ENCODE results near the gene PDF.

PDF gene

DNA sequence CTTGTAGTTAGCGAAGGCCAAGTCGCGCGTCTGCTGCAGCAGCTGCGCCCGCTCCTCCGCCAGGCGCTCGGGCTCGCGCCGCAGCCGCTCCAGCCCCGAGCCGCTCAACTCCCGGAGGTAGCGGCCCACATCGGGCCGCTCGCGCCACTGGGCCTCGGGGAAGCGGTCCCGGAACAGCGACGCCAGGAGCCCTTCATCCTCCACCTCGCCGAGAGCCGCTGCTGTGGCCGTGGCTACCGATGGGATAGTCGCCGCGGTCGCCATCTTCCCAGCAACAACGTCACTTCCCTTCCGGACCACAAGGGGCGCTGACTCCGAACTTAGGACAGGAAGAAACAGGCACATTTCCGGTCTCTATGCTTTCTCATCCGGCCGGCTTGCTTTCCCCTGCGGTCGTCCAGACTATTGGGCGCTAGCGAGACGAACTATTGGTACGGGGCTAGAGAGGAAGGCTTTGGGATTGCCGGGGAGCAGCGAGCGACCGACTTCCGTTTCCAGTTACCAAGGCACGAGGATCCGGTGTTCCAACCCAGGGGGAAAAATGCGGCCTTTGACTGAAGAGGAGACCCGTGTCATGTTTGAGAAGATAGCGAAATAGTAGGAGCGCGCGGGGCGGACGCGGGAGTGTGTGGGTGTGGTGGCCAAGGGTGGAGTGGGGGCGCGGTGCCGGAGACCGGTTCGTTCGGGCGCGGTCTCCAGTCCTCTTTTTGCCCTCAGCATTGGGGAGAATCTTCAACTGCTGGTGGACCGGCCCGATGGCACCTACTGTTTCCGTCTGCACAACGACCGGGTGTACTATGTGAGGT lies 9.1 kb upstream of the PDF start, which contains the start of the genes COG8 and NIP7:
Gene COG8 (minus strand): TSS at position 276 of the 806 bp plus-strand sequence. CDS start 12 bp downstream, at position 264.
Gene NIP7 (plus strand): TSS at position 484 of the 806 bp plus-strand sequence. CDS start 58 bp downstream, at position 542.
- DNase-seq: peak; percentile 46 to 96 (median 92)

GRCh38 chr16:69338557-69339288 lies 8.3 kb upstream of the PDF start:
- DNase-seq: no peak

DNA sequence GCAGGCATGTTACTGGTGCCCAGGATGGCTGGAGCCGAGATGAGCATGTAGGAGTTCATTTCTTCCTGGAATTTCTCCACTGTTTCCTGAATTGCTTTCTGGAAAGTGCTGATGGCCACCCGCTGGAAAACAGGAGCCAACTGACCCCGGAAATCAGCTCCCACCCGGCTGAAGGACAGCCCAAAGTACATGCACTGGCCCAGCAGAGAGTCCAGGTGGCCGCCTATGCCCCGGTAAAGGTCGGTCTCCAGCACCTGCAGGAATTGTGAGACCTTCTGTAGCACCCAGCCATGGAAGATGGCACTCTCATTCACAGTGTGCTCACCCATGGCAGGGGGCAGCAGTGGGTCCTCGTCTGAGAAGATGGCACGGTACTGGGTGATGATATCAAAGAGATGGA lies 4.3 kb upstream of the PDF start:
- no peak for DNase-seq

GRCh38 chr16:69329369-69330285 lies 761 bp downstream of the PDF start:
- peak in 2 of 14 donors; percentile 12 to 59 for DNase-seq

- DNase-seq: peak in 1 of 14 donors; percentile 7
Observed at GRCh38 chr16:69328854-69329316, 1.5 kb downstream of the PDF start.

DNA sequence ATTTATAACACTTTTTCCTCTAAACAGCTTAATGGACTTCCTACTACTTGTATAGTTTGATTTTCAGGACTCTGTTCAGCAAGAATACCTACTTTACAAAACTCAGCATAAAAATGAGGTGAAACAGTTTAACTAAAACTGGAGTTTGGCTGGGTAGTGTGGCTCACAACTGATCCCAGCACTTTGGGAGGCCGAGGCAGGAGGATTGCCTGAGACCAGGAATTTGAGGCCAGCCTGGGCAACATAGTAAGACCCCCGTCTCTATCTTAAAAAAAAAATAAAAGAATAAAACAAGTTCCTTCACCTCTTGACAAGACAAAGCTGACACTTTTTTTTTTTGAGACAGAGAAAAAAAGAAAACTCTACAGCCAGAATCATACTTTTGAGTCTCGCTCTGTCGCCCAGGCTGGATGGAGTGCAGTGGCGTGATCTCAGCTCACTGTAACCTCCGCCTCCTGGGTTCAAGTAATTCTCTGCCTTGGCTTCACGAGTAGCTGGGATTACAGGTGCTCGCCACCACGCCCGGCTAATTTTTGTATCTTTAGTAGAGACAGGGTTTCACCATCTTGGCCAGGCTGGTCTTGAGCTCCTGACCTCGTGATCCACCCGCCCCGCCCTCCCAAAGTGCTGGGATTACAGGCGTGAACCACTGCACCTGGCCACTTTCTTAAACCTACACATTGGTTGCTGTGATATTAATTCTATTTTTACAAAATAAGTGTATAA lies 2.6 kb downstream of the PDF start:
- no peak for DNase-seq

DNA sequence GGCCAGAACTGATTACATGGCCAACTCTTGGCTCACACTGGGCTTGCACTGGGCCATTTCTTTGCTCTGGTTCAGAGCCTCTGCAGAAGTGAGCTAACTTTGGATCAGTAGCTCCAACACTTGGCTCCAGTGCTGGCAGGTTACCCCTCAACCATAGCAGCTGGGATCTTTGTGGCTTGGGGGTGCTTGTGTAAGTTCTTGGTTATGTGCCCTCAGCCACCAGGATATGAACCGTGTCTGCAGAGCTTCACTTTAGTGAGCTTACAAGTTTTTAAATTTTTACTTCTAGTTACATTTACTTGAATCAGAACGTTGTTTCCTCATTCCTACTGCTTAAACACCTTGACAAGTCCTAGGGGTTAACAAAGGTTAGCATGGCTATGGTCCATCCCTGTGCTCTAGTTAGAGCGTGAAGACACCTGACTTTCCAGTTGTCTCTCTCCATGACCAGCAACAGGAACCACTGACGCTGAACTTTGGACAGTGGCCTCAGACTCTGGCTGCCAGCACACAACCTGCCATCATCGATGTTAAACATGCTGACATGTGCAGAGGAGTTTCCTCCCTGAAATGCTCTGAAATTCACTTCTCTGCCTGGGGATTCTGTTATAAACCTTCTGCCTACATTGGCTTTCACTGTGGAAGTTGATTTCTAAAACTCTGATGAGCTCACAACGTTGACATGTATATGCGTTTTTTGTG lies 4.1 kb downstream of the PDF start:
- no peak for DNase-seq

DNA sequence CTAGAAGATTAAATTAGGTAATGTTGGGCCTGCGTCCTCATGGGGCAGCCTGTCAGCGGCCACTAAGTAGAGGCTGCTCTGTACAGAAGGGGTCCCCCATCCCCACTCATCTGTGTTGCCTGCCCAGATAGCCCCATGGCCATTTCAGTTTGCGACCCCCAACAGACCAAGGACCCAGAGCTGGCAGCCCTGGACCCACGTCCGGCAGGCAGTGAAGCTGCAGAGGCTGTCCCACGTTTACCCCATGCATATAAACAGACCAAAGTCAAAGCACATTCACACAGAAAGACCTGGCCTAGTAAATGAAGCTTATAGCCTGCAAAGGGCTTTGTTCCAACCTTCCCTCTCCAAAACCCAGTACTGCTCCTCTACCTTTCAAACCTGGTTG lies 4.6 kb downstream of the PDF start:
- no peak for DNase-seq

DNA sequence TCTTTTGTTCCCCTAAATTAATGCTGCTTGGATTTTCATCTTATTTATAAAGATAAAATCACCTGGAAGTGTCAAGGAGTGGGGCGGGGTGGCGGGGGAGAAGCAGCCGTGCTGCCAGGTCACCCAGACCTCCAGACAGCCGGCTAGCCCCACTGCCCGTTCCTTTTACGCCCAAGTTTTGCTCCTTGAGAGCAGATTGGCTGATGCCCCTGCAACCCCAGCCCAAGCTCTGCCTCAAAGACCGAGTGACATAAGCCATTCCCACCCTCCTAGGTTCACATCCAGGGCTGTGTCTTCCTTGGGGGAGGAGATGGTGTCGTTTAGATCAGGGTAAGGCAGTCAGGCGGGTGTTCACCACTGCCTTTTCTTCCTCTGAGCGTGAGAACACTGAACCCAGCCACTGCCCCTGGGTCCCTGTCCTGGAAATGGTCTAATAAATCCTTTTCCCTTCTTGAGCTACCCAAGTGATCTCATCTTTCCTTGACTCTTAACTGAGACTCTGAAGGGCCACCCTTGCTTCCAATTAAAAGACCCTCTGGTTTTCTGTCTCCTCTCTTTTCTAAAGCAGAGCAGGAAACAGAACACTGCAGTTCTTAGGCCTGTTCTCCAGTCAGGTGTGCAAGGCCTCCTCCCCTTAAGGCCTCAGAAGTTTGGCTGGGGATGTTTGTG lies 5.7 kb downstream of the PDF start:
- DNase-seq: no peak

- peak in 4 of 14 donors; percentile 9 to 46 (median 18) for DNase-seq
Observed at GRCh38 chr16:69324013-69324531, 6.3 kb downstream of the PDF start.

- DNase-seq: no peak
Observed at GRCh38 chr16:69323415-69323814, 7.0 kb downstream of the PDF start.

DNA sequence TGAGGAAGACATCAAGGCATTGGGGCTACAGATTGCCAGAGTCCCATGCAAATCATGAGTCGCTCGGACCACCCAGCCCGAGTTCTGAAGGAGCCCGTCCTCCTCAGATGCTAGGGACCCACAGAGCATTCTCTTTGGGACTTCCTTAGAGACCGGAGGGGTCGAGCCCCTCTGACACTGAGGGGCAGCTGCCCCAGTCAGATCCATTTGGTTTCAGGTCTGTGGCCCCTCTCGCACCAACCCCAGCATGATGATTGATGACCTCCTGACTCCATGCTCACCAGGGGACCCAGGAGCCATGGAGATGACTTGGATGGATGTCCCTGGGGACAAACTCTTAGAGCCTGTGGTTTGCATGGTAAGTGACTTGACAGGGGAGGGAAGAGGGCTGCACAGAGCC lies 8.0 kb downstream of the PDF start:
- DNase-seq: no peak

DNA sequence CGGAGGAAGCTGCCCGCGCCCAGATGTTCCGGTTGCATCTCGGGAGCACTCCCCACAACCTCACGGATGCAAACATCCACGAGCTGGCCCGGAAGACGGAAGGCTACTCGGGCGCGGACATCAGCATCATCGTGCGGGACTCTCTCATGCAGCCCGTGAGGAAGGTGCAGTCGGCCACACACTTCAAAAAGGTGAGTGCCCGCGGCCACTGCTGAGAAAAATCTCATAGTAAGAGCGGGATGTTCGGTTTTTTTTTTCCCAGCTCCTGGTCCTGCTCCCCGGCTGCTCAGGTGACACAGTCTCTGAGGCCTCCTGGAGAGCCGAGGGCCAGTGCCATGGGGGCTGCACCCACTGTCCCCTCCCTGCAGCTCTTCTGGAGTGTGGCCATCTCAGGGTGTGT lies 9.3 kb downstream of the PDF start:
- no peak for DNase-seq

DNA sequence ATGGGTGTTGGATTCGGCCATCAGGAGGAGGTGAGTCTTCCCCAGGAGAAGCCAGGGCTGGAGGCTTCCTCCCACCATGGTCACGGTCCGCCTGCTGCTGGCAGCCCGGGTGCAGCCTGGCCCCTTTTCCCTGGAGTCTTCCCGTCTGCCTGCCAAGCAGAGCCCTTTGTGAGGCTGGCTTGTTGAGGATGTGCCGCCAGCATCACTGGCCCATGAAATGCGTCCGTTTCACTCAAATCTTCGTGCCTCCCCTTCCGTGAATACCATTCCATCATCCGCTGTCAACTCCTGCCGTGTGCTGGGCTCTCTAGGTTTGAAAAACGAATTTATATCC lies 9.7 kb downstream of the PDF start:
- DNase-seq: no peak

GRCh38 chr16:69319826-69320739 lies 10.3 kb downstream of the PDF start:
- DNase-seq: no peak

DNA sequence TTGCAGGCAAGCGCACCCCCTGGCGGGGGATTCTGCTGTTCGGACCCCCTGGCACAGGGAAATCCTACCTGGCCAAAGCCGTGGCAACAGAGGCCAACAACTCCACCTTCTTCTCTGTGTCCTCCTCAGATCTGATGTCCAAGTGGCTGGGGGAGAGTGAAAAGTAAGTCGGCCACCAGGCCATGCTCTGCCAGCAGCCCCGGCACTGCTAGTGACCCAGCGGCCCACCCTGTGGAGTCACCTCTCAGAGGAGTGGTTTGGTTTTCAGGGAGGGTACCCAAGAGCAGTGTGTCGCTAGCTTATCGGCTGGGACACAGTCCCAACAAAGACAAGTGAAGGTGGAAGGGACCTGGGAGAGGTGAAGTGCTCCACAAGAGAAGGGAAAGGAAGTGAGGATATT lies 11.0 kb downstream of the PDF start:
- no peak for DNase-seq

DNA sequence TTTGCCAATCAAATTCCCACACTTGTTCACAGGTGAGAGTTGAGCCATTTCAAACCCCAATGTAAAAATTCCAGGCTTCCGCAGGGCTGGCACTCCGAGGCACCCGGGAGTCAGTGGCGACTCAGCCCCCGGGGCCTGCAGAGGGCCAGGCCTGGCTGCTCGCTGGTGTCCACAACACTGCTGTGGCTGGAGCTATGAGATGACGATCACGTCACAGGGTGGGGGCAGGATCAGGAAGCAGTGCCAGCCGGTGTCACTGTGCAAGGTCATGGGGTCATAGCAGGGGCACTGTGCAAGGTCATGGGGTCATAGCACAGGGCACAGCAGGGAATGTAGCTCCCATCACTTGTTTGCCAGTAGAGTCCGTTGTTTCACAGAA lies 11.5 kb downstream of the PDF start:
- DNase-seq: no peak

- peak in 1 of 14 donors; percentile 21 for DNase-seq
Observed at GRCh38 chr16:69318177-69318910, 12.0 kb downstream of the PDF start.

Data from C1 segment of cervical spinal cord (tissue), 14 donors.